Gastrocnemius medialis (tissue), 4 donors: ENCODE results near the gene RCAN2. TPM values are rescaled to one million over a fixed set of nuclear protein-coding genes. Genes with fewer than 3 reads are reported as not detected.
A peak's percentile ranks its signal among the peaks of the same experiment; 100 is the strongest.

Source experiments
- ATAC-seq, 2 donors: fragments of 150-250 bp; one replicate each; pipeline ENCODE4 v1.9.1; 2016
- DNase-seq, 2 donors: peaks; one replicate each; pipeline ENCODE4 v3.0.0-alpha.2; 2019
- H3K27ac ChIP-seq, 4 donors: fragments of 200-600 bp; sonication (generic); 1 replicate in 1 of 4; 2 replicates in 3 of 4; pipeline ENCODE4 v1.5.1; 2016 to 2018; ENCODE audit warnings: mild to moderate bottlenecking in 2 of 4, moderate library complexity in 1 of 4
- H3K27me3 ChIP-seq, 3 donors: fragments of 200-600 bp; sonication (generic) in 2 of 3; 1 replicate in 1 of 3; 2 replicates in 2 of 3; pipeline versions ENCODE4 v1.5.1 to v1.6.0; 2016 to 2019; ENCODE audit warnings: mild to moderate bottlenecking in 1 of 3, moderate library complexity in 1 of 3
- H3K36me3 ChIP-seq, 2 donors: fragments of 200-600 bp; sonication (generic) in 1 of 2; one replicate each; pipeline ENCODE4 v1.5.1; 2017 to 2018
- H3K4me1 ChIP-seq, 2 donors: fragments of 200-600 bp; sonication (generic) in 1 of 2; one replicate each; pipeline ENCODE4 v1.5.1; 2016 to 2017; ENCODE audit warnings: mild to moderate bottlenecking in 2 of 2
- H3K4me3 ChIP-seq, 4 donors: fragments of 200-600 bp; sonication (generic) in 3 of 4; 1 replicate in 1 of 4; 2 replicates in 3 of 4; pipeline ENCODE4 v1.5.1; 2016 to 2019; ENCODE audit warnings: mild to moderate bottlenecking in 2 of 4
- H3K9me3 ChIP-seq, 3 donors: fragments of 200-600 bp; sonication (generic) in 2 of 3; 1 replicate in 1 of 3; 2 replicates in 2 of 3; pipeline ENCODE4 v1.5.1; 2016 to 2019
- CTCF ChIP-seq, 5 experiments: fragments of 450-650 bp in 3 of 5; fragments of 200-600 bp in 2 of 5; sonication (generic) in 2 of 5; IDR thresholded peaks in 4 of 5; conservative IDR thresholded peaks in 1 of 5; 1 replicate in 4 of 5; 2 replicates in 1 of 5; pipeline ENCODE4 v1.5.1; 2016 to 2019; ENCODE audit warnings: antibody characterized with exemption in 5 of 5, mild to moderate bottlenecking in 3 of 5, moderate library complexity in 3 of 5
- POLR2A ChIP-seq, 2 donors: fragments of 450-650 bp; IDR thresholded peaks; one replicate each; pipeline ENCODE4 v1.6.1; 2017; ENCODE audit warnings: antibody characterized with exemption in 2 of 2, mild to moderate bottlenecking in 2 of 2, moderate library complexity in 2 of 2
- in situ Hi-C, 4 donors: fragments of 200-750 bp; cut with MboI; loops; one replicate each; pipeline versions ENCODE4 v1.15.0 to v1.8.0; 2017; ENCODE audit warnings: low sequenced_read_pairs in 4 of 4
- intact Hi-C: fragments of 100-400 bp; cut with DNase I; formaldehyde crosslinking; loops from one replicate; pipeline ENCODE4 v1.15.1; 2023; ENCODE audit warnings: low total_unique reads
- total RNA-seq, 4 donors: library from RNA; depleted of rRNA; stranded (reverse); fragments of >200 nt; gene quantifications; one replicate each; pipeline versions ENCODE4 v1.1.0 to v1.2.3, GENCODE V29; 2016

The RCAN2 gene
- total RNA-seq, 4 donors from 2014 or later = 26.2 to 88.8 (median 43.2) TPM

DNA sequence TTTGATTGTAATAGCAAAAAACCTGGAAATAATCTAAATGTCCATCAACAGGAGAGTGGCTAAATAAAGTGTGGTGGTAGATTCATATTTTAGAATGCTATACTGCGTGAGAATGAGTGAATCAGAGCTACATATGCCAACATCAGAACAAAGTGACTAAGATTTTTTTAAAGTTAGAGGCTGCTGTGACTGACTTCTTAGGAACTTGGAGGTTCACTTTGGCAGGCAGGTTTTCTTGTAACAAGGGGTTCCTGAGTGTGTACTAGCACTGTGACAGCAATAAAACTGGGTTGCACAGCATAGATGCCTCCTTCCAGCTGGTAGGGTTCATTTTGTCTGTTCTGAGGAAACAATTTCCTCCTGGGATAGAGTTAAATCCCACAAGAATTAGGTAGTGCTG is 245.2 kb downstream of the RCAN2 start:
- no peak for DNase-seq
- peaks cover 25 to 68% of the 10 kb centered on the region in 2 donors for H3K4me1 ChIP-seq
- ATAC-seq = no peak
- TF ChIP-seq CTCF (IDR thresholded peaks at IDR 0.05 in 4 of 5, conservative IDR thresholded peaks at IDR 0.05 in 1 of 5) = no peak
- TF ChIP-seq POLR2A (IDR thresholded peaks at IDR 0.05) = no peak
- no peaks in the 10 kb centered on the region for H3K27me3 ChIP-seq
- H3K36me3 ChIP-seq = no peaks in the 10 kb centered on the region
- H3K4me3 ChIP-seq = no peak overlapping the region
- H3K27ac ChIP-seq = peak overlapping the region in 3 of 4 donors; percentile 10 to 55 (median 46)
- no peaks in the 10 kb centered on the region for H3K9me3 ChIP-seq
- in situ Hi-C loops (loop anchor here in 1 of 4 donors (25.0 kb wide), 1 partner anchor 166 kb away; no protein-coding TSS in a partner anchor), intact Hi-C loops (no loop called here)

GRCh38 chr6:46244670-46245069 is 246.6 kb downstream of the RCAN2 start:
- ATAC-seq = no peak
- Histone ChIP-seq H3K27me3 (no peaks in the 10 kb centered on the region), H3K27ac (peak overlapping the region; percentile 3 to 62 (median 44)), H3K4me3 (no peak overlapping the region), H3K36me3 (no peaks in the 10 kb centered on the region), H3K4me1 (peaks cover 30 to 70% of the 10 kb centered on the region in 2 donors), H3K9me3 (no peaks in the 10 kb centered on the region)
- intact Hi-C loops (no loop called here), in situ Hi-C loops (loop anchor here in 1 of 4 donors (25.0 kb wide), 1 partner anchor 168 kb away; no protein-coding TSS in a partner anchor)
- DNase-seq = no peak
- TF ChIP-seq CTCF (IDR thresholded peaks at IDR 0.05 in 4 of 5, conservative IDR thresholded peaks at IDR 0.05 in 1 of 5) (no peak), POLR2A (IDR thresholded peaks at IDR 0.05) (no peak)

GRCh38 chr6:46243754-46244153 is 247.5 kb downstream of the RCAN2 start:
- Histone ChIP-seq H3K9me3 (no peaks in the 10 kb centered on the region), H3K36me3 (no peaks in the 10 kb centered on the region), H3K4me3 (no peak overlapping the region), H3K4me1 (peaks cover 30 to 70% of the 10 kb centered on the region in 2 donors), H3K27me3 (no peaks in the 10 kb centered on the region), H3K27ac (peak overlapping the region in 3 of 4 donors; percentile 32 to 62 (median 55))
- no peak for TF ChIP-seq POLR2A (IDR thresholded peaks at IDR 0.05)
- TF ChIP-seq CTCF (IDR thresholded peaks at IDR 0.05 in 4 of 5, conservative IDR thresholded peaks at IDR 0.05 in 1 of 5) = no peak
- peak; percentile 82 to 91 for ATAC-seq
- DNase-seq = peak; percentile 38 to 75
- in situ Hi-C loops = loop anchor here in 1 of 4 donors (25.0 kb wide), 1 partner anchor 169 kb away; no protein-coding TSS in a partner anchor
- intact Hi-C loops = no loop called here

GRCh38 chr6:46242921-46243320 is 248.3 kb downstream of the RCAN2 start:
- Histone ChIP-seq H3K27me3 (no peaks in the 10 kb centered on the region), H3K36me3 (no peaks in the 10 kb centered on the region), H3K9me3 (no peaks in the 10 kb centered on the region), H3K27ac (peak overlapping the region in 1 of 4 donors; percentile 55), H3K4me1 (peaks cover 30 to 73% of the 10 kb centered on the region in 2 donors), H3K4me3 (no peak overlapping the region)
- no peak for TF ChIP-seq CTCF (IDR thresholded peaks at IDR 0.05 in 4 of 5, conservative IDR thresholded peaks at IDR 0.05 in 1 of 5)
- no peak for TF ChIP-seq POLR2A (IDR thresholded peaks at IDR 0.05)
- intact Hi-C loops = no loop called here
- in situ Hi-C loops = loop anchor here in 1 of 4 donors (25.0 kb wide), 1 partner anchor 169 kb away; no protein-coding TSS in a partner anchor
- ATAC-seq (no peak), DNase-seq (no peak)
